HepG2 (cell line): ENCODE data around the gene HS6ST2.

ENCODE experiments used
- RERE ChIP-seq: IDR thresholded peaks from 2 replicates; pipeline ENCODE4 v1.6.1; 2016; ENCODE audit warnings: low read depth, missing genetic modification reagents, missing compliant biosample characterization
- ZNF607 ChIP-seq: sonication (generic); formaldehyde crosslinking; IDR thresholded peaks from 2 replicates; pipeline ENCODE4 v1.5.1; 2020; ENCODE audit warnings: missing genetic modification reagents, mild to moderate bottlenecking, borderline replicate concordance

- TF ChIP-seq ZNF607 (CRISPR knock-in tag) (no peak), RERE (CRISPR knock-in tag) (no peak)
Observed at GRCh38 chrX:132860200-132860599, 98.2 kb downstream of the HS6ST2 start.
